Measurements from ENCODE around the gene RAP1A.
"Not testable (repeated sequence)": the region's sequence is repeated elsewhere in the genome, so short reads cannot be mapped to it uniquely, and the experiment has no call there.

GRCh38 chr1:111685293-111686153 lies 65.9 kb downstream of the RAP1A start:
- TF ChIP-seq CTCF (IDR thresholded peaks at IDR 0.05); POLR2AphosphoS5 (IDR thresholded peaks at IDR 0.05); EP300 (IDR thresholded peaks at IDR 0.05; ENCODE audit: low read depth): not testable (repeated sequence)

All from transverse colon (tissue), 4 donors.